COLO668 (cell line): ENCODE measurements around the gene PKHD1.
A peak's percentile ranks its signal among the peaks of the same experiment; 100 is the strongest.

Source experiments
- DNase-seq: peaks from one replicate; lab custom pipeline; 2025; ENCODE audit not compliant: unreplicated experiment; lab: John Stamatoyannopoulos, UW

PKHD1 gene

DNA sequence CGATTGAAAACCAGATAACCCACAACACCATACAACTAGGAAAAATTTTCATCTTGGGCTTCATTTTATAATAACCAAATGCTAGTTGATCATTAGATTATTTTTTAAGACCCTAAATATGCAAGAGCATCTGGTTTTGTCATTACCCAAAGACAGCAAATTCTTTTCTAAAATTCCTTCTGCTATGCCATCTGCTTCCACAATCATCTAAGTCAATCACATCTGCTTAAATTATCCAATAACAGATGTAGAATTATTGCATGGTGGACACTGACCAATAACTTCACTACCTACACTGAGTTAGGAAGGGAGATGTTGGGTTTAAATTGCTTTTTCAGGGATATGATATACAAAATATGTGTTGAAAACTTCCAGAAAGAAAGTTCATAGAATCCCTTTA, 41.9 kb downstream of the PKHD1 start:
- no peak for DNase-seq

DNA sequence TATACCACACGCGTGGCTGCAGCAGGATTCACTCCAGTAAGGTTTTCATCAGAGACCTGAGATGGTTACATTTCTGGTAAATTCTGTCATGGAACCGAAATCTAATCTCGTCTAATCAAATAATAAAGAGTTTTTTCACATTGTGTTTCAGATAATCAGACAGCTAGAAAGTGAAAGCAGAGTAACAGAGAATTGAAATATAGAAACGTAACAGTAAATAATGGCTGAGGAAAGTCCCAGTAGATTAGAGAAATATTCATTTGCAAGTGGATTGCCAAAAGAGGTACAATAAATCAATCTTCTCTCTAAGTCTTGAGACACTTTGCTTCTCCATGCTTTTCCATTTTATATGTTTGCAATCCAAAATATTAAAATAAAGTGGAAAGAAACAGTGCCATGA, 42.4 kb downstream of the PKHD1 start:
- DNase-seq = no peak

DNA sequence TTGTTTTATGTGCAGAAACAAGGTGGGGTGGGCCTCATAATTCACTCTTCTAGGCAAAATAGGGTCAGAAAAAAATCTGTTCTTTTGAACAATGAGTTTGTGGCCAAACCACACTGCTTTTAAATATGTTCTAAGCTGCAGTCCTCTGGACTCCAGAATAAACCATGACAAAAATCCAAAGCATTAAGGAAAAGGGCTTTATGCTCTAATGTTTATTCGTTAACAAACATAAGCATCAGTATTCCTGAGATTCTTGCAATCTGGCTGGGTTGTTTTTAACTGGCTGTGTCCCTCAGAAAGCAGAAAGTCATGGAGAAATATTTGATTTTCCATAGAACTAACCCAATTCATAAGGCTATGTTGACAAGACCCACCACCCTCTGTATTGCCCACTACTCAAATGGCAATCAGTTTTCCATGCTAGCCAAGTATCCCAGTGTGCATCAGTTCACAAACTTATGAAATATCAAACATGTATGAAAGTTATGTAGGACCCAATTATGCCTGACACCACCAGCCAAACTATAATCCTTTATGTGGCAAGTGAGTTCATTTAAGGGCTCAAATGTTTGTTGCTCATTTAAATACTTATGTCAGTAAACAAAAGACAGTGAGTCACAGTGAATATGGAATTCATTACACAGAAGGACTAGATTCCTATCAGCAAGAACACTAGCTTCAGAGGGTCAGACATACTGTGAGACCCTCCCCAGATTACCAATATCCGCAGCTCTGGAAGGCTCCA, 45.1 kb downstream of the PKHD1 start:
- DNase-seq = no peak

DNA sequence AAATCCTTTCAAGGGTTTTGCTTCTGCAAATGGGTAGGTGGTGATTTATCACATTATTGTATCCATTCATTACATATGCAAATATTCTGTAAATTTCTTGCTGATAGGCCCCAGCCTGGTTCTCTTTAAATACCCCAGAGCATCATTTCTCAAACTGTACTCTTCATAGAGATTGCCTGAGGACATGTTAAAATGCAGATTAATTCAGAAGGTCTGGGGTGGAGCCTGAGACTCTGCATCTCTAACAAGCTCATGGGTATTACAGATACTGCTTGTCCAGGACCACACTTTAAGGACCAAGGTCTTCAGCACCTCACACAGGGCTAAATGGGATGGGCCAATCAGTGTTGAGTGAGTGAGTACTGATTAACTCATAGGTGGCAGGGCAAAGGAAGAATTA, 46.3 kb downstream of the PKHD1 start:
- DNase-seq = no peak

DNA sequence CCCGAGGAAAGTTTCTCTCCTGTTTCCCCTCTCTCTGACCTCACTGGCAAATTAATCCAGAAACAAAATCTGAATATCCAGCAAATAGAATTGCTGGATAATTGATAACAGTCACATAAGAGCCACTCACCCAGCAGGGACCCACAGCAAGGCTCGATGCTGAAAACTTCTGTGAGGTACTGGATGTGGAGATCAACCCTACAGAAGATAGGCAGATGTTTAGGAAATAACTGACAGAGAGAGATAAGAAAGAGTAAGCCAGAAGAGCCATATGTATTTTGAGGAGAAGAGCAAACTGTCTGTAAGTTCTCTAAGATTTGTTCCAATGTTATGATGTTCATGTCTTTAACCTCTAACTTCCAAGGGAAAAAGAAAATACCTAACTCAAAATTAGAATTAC, 59.7 kb downstream of the PKHD1 start:
- no peak for DNase-seq

DNA sequence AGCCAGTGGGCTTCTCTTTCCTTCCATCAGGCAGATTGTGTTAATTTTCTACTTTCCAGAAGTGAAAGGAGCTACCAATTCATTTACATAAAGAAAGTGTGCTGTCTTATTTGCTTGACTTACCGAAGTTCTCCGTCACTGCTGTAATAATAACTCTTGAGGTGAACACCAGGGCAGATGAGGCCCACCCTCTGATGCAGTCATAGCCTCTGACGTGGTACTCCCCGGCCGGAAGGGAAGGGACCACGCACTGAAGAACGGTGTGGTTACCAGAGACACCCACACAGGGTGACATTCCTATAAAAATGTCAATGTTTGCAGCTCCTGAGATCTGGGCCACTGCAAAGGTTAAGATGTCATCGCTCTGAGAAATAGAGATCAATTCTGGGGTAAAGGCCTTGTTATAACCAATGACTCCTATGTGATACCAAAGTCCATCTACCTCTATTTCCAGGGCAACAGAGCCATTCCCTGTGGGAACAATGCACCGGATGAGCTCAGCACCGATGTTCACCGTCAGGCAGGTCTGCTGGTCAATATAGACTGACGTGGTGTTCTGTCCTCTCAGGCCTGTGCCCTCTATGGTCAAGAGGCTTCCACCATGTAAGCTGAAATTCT, 62.9 kb downstream of the PKHD1 start:
- DNase-seq = no peak

DNA sequence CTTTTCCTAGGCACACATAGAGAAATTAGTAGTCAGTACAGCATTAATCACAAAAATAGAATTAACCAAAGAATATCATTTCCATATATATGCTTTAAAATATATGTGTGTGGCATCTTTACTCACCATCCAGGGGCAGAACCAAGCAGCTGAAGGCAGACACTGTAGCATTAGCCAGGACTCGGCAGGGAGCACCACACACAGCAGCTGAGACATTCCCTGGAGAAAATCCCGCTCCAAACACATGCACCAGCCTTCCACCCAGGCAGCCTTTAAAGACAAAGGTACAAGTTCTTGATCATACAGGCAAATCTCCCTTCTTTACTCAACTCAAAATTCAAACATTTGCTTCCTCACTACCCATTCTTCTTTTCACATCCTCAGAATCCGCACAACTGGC, 64.7 kb downstream of the PKHD1 start:
- DNase-seq = no peak

DNA sequence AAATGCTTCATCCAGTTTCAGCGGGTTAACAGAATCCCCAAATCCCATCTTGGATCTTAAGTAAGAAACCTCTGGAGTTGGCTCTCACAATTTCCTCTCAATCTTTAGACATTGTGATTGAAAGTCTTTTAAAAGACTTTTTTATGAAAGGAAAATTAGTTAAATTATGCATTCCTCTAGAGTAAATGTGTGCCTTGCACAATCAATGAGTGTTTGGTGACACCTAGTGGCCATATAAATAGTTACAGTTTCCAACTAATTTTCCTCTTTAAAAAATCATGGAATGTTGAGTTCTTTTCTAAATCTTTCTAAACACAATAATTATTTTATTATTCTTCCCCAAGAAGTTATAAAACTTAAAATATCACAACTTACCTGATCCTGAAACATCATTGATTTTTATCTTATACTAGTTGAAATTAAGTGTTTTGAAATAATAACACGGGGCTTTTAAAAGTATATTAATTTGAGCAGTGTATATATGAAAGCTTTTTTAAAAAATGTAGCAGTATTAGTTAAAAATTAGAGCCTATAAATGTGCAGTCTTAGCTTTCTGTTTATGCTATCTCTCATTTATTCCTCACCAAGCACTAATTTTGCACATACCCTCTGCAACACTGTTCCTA, 66.4 kb downstream of the PKHD1 start:
- no peak for DNase-seq

DNA sequence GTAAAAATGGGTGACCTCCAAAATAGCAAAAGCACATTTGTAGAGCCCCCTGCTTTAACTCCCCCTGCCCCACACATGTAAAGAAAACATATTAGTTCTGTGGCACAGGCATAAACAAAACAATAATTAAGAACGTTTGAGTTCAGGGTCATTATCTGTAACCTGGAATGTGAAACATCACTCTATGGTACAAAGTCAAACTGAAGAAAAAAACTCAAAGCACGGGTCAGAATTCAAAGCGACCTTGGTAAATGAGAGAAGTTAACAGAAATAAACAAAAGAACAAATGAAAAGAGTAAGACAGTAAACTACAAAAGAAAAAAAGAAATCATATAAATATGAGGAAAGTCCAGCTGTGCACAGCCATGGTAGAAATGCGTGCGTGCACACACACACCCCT, 67.5 kb downstream of the PKHD1 start:
- DNase-seq = no peak

DNA sequence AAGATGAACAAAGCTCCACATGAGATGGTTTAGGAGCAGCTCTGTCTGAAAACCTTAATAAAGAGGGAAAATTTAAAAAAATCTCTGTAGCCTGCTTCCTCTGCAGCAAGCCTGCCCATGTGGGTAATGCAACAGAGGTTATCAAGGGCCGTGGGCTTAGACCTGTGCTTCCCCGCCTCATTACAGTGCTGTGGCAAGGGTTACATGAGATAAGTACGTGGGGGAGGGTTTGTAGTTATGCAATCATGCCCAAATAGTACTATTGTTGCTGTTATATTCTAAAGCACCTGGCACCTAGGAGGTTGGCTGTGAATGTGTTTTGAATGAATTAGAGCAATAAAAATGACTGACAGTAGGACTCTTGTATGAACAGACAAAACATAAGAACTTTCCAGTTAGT, 68.3 kb downstream of the PKHD1 start:
- peak; percentile 34 for DNase-seq

DNA sequence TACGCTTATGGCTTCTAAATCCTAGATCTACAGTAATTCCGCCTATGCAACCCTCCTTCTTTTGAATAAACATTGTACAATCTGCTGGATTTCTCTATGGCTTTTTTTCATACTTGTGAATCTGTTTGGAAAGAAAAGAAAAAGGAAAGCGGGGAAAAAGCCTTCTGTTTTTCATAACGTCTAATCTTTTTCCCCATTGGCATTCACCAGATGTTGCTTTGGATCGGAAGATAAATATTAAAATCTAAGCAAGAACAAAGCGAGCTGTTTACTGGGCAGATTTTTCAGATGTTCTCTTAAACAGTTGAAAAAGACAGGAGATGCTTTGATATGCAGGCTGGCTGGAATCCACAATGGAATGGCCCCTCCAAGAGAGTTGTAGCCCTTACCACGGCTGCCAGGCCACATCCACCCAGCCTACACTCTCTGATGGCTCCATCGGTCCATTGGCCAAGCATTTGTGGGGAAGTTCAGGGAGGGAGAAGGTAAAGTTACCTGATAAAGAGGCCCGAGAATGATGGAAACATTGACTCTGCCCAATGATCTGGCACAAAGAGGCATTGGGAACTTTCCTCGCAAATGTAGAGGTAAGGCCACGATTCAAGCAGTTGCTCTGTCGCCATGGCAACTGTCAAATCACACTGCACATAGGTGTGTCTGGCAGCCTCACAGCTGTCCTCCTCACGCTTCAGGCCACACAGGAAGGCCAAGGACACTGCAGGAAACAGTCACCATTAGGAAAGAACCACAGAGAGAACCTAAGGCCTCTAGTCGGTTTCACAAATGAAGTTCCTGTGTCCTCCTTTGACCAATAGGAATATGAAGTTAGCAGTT, 70.3 kb downstream of the PKHD1 start:
- DNase-seq = peak; percentile 5

DNA sequence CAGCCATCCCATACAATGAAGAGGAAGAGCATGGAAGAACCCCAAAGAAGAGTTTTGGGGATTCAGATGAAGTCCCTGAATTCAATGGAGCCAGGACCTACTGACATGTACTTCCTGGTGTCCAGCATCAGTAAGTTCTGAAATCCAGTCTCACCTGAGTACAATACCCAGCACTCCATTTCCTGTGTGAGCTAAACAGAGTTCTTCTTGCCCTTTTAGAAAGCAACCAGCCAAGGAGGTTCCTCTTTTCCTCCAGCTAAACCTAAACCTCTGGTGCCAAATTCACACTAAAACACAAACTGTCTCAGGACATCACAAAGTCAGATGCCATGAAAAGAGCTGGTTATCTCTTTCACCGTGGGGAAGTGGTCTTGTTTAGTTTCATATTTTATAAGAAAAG, 71.5 kb downstream of the PKHD1 start:
- DNase-seq = no peak

DNA sequence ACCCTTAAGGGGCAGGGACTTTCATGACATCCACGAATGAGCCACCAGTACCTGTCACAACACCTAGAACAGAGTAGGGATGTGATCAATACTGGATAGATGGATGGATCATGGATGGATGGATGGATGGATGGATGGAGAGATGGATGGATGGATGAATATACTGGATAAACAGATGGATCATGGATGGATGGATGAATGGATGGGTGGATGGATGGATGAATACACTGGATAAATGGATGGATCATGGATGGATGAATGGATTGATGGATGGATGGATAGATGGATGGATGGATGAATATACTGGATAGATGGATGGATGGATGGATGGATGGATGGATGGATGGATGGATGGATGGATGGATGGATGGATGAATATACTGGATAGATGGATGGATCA, 73.0 kb downstream of the PKHD1 start:
- no peak for DNase-seq

DNA sequence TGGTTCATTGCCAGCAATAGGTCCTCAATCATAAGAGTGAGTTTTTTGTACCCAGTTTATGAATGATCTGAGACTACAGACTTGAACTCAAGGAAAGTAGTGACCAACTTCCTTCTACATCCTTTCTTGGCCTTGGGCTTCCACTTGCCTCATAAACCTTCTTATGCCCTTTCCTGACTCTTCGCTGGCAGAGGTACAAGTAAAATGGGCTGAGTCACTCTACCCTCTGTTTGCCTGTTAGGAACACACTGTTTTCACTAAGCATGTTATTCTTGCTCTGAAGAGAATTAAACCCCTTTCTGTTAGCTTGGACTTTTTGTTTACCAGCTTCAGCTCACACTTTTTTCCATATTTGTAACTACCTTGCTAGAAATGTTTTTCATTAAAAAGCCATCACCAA, 74.4 kb downstream of the PKHD1 start:
- DNase-seq = no peak

DNA sequence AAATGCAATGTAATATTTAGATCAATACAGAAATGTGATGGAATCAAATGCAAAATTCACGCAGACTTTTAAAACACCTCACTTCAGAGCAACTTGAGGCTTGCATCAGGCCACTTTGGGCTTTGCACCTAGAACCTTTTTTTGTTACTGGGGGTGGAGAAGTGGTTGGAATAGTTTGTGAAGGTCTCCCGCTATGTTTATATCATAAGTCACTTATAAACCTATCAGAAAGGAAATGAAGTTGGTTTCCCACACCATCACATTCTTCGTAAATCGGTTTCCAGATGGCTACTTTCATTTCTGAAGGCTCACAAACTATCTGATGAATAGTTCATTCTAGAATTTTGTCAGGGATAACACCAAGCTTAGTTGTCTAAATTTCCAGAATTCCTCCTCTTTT, 74.8 kb downstream of the PKHD1 start:
- DNase-seq = no peak

DNA sequence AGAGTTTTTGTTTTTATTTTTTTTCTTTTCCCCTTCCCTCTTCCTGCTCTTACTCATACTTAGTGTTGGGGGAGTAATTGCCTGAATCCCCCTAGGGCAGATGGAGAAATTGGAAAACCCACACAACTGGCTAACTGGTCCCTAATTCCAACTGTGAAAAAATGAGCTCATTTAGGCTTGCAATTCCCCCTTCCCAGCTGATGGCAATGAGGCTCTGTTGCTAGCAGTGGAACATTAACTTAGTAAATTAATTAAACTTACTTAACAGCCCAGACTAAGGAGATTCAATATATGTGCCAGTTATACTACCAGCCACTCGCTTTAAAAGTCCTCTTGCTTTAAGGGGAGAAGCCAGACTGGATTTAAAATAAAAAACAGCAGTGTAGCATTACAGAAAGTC, 76.6 kb downstream of the PKHD1 start:
- no peak for DNase-seq

DNA sequence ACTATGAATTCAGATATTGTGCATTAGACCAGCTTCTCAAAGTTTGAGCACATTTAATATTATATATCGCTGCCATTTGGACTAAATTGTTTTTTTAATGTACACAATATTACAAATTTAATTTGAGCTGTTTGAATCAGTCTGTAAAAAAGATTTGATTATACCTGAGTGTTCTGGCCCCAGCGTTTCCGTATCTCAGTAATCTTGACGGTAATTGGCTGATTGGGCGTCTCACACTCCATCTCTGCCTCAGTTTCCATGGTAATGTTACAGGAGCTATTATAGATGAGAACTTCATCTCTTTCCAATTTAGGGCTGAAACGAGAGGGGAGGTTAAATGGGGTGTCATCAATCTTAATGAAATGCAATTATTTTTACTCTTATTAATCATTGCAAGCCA, 77.3 kb downstream of the PKHD1 start:
- no peak for DNase-seq

DNA sequence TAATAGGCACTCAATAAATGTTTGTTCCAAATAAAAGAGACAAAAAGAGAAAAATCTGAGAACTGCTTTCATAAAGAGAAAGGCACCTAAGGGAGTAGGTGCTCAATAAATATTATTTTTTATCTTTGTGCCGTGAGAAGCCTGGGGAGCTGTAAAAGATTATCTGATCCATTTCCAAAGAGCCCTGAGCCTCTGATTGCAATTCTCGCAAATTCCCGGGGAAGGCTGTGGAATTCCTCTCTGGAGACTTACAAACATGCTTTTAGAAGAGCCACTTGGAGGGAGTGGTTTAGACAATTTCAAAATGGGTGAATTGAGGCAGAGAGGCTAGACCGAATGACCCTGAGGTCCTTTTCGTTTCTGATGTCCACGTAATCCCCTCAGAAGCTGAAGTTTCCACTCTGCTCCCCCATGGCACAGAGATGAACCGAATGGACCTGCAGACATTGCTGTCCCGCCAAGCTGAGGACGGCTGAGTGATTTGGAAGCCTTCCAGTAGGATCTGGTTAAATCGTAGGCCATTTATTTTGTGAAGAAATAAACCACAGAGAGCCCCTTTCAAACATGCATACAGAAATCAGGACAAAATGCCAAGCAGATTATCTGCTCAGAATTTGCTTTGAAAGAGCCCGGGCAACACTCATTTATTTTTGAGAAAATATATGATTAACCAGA, 77.8 kb downstream of the PKHD1 start:
- DNase-seq = no peak

DNA sequence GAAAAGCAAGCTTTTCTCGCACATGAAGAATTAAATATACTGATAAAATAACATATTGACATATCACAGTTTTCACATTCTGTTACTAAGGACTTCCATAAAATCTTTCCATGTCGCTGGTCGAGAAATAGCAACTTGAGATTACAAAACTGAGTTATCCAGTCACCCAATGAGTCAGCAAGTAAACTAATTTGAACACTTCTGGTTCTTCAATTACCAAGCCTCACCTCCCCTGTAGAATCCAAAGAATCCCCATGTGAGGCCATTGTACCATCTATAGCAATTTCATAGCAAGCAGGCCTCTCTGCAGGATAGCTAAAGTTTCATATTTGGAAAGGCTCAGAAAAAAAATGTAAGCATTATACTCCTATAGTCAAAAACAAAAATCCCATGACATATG, 87.3 kb downstream of the PKHD1 start:
- no peak for DNase-seq

DNA sequence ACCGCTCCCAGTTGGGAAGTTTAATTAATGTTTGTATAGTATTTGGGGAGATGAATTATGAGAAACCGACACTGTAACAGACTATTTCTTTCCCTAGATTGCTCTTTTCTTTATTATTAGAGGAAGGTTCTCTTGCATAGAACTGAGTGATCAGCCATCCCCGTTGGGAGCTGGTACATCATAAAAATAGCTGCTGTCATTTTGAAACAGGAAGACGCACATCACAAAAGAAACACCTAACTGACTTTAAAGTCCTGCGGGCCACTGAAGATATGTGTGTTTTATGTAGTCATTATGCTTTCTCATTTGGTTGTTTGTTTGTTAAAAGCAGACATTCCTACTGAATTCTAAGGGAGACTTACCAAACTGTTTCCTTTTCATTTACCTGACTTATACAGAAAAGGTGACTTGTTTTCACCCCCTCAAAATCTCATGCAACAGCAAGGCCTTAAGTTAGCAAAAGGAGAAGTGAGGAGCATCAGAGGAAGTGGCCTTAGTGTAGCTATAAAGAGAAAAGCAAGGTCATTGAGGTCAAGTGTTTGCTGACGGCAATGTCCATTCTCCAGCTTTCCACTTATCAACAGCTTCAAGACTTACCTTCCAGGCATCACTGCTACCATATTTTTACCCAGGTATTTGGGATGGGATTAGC, 91.0 kb downstream of the PKHD1 start:
- no peak for DNase-seq
